ENCODE measurements around the gene CRTAC1. TPM values are rescaled to one million over a fixed set of nuclear protein-coding genes. Genes with fewer than 3 reads are reported as not detected.

CRTAC1 gene
- total and polyA plus RNA-seq, 10 of the 15 experiments (the other 5 are each of a cell fraction or from before 2014, with no cell fraction given) = 0.10 TPM; not detected in 9

DNA sequence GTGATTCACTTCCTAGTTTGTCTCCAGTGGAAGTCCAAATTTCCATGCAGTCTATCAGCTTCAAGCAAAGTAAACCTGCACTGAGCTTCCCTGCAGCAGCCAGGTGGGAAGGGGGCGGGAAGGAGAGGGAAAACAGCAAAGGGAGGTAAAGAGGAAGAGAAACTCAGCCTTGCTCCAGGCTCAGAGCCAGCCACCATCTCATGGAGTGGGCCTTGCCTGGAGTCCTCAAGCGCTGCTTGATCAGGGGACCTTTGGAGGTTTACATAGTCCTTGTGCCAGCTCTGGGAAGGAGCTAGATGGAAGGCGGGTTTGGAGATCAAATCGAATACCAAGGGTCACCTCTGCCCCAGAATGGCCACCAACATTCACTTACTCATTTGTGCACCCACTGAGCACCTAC lies 7.4 kb downstream of the CRTAC1 start:
- TF ChIP-seq, protein P1, sequence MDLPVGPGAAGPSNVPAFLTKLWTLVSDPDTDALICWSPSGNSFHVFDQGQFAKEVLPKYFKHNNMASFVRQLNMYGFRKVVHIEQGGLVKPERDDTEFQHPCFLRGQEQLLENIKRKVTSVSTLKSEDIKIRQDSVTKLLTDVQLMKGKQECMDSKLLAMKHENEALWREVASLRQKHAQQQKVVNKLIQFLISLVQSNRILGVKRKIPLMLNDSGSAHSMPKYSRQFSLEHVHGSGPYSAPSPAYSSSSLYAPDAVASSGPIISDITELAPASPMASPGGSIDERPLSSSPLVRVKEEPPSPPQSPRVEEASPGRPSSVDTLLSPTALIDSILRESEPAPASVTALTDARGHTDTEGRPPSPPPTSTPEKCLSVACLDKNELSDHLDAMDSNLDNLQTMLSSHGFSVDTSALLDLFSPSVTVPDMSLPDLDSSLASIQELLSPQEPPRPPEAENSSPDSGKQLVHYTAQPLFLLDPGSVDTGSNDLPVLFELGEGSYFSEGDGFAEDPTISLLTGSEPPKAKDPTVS (IDR thresholded peaks at IDR 0.05; ENCODE audit: low read depth, low read length) = no peak
- TF ChIP-seq RUNX3 (IDR thresholded peaks at IDR 0.05; ENCODE audit: low read length) (no peak), NR2F1 (conservative IDR thresholded peaks at IDR 0.05) (no peak), CREB1 (IDR thresholded peaks at IDR 0.05; ENCODE audit: low read depth) (no peak), ZNF384 (IDR thresholded peaks at IDR 0.05; ENCODE audit: borderline replicate concordance, low read depth, low read length) (no peak), SPI1 (IDR thresholded peaks at IDR 0.05; ENCODE audit: borderline replicate concordance, insufficient read depth, low read depth, low read length) (no peak), EP300 (IDR thresholded peaks at IDR 0.05; ENCODE audit: borderline replicate concordance in 1 of 2, control insufficient read depth in 1 of 2, low read depth in 2 of 2, low read length in 2 of 2) (no peak), CREM (IDR thresholded peaks at IDR 0.05; ENCODE audit: low read depth) (no peak), WRNIP1 (IDR thresholded peaks at IDR 0.05; ENCODE audit: borderline replicate concordance, low read depth, low read length) (no peak), JUND (IDR thresholded peaks at IDR 0.05; ENCODE audit: low read depth, low read length) (no peak)
- TF ChIP-seq, protein P2, sequence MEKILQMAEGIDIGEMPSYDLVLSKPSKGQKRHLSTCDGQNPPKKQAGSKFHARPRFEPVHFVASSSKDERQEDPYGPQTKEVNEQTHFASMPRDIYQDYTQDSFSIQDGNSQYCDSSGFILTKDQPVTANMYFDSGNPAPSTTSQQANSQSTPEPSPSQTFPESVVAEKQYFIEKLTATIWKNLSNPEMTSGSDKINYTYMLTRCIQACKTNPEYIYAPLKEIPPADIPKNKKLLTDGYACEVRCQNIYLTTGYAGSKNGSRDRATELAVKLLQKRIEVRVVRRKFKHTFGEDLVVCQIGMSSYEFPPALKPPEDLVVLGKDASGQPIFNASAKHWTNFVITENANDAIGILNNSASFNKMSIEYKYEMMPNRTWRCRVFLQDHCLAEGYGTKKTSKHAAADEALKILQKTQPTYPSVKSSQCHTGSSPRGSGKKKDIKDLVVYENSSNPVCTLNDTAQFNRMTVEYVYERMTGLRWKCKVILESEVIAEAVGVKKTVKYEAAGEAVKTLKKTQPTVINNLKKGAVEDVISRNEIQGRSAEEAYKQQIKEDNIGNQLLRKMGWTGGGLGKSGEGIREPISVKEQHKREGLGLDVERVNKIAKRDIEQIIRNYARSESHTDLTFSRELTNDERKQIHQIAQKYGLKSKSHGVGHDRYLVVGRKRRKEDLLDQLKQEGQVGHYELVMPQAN (conservative IDR thresholded peaks at IDR 0.05) = no peak
- TF ChIP-seq, protein P3, sequence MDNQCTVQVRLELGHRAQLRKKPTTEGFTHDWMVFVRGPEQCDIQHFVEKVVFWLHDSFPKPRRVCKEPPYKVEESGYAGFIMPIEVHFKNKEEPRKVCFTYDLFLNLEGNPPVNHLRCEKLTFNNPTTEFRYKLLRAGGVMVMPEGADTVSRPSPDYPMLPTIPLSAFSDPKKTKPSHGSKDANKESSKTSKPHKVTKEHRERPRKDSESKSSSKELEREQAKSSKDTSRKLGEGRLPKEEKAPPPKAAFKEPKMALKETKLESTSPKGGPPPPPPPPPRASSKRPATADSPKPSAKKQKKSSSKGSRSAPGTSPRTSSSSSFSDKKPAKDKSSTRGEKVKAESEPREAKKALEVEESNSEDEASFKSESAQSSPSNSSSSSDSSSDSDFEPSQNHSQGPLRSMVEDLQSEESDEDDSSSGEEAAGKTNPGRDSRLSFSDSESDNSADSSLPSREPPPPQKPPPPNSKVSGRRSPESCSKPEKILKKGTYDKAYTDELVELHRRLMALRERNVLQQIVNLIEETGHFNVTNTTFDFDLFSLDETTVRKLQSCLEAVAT (IDR thresholded peaks at IDR 0.05) = no peak
- TF ChIP-seq, protein P4, sequence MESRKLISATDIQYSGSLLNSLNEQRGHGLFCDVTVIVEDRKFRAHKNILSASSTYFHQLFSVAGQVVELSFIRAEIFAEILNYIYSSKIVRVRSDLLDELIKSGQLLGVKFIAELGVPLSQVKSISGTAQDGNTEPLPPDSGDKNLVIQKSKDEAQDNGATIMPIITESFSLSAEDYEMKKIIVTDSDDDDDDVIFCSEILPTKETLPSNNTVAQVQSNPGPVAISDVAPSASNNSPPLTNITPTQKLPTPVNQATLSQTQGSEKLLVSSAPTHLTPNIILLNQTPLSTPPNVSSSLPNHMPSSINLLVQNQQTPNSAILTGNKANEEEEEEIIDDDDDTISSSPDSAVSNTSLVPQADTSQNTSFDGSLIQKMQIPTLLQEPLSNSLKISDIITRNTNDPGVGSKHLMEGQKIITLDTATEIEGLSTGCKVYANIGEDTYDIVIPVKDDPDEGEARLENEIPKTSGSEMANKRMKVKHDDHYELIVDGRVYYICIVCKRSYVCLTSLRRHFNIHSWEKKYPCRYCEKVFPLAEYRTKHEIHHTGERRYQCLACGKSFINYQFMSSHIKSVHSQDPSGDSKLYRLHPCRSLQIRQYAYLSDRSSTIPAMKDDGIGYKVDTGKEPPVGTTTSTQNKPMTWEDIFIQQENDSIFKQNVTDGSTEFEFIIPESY (IDR thresholded peaks at IDR 0.05) = no peak
- ATAC-seq (no peak), DNase-seq (ENCODE audit: low read depth, low spot score) (no peak), FAIRE-seq (no peak)
- Histone ChIP-seq H3K9ac (ENCODE audit: control insufficient read depth, insufficient read depth, low read length) (no peak overlapping the region), H2AFZ (ENCODE audit: control insufficient read depth, low read depth, low read length) (no peak overlapping the region), H3K9me3 (replicated peaks; ENCODE audit: control insufficient read depth, insufficient read depth, low read length) (no peaks in the 10 kb centered on the region), H3K4me3 (no peak overlapping the region), H3K27me3 (replicated peaks in 1 of 2; ENCODE audit: control insufficient read depth in 2 of 2, insufficient read depth in 2 of 2, low read length in 1 of 2) (peaks cover 1 to 4% of the 10 kb centered on the region in 2 experiments; a peak in 2 of 4 replicates), H3K27ac (ENCODE audit: control insufficient read depth, insufficient read depth) (no peak overlapping the region), H3K79me2 (ENCODE audit: control insufficient read depth, insufficient read depth, low read length) (no peaks in the 10 kb centered on the region), H3K4me2 (ENCODE audit: control insufficient read depth, insufficient read depth) (no peak overlapping the region), H3K4me1 (ENCODE audit: control insufficient read depth, insufficient read depth, low read length) (no peaks in the 10 kb centered on the region), H3K36me3 (ENCODE audit: control insufficient read depth in 2 of 2, insufficient read depth in 2 of 2, low read length in 1 of 2) (no peaks in the 10 kb centered on the region), H4K20me1 (ENCODE audit: control insufficient read depth, insufficient read depth) (no peaks in the 10 kb centered on the region)
- in situ Hi-C loops (cut with MboI) (no loop called here), intact Hi-C loops (cut with micrococcal nuclease; ENCODE audit: unreplicated experiment) (no loop called here)
- ChIA-PET CTCF (no interaction called here), POLR2A (no interaction called here), SMC1A (ENCODE audit: uncharacterized antibody, unreplicated experiment) (no interaction called here), RAD21 (ENCODE audit: unreplicated experiment) (no interaction called here)
- BruUV-seq (replicated peaks) = no TSS peak
- 11% methylated on average over 4 of the region's 4 CpGs for WGBS (ENCODE audit: insufficient coverage, insufficient replicate concordance, low lambda C conversion rate, missing lambda C conversion rate)

All from GM12878 (cell line).